GM19372 (cell line): ENCODE measurements around the gene TMEM175.
"Not testable (repeated sequence)": the region's sequence is repeated elsewhere in the genome, so short reads cannot be mapped to it uniquely, and the experiment has no call there.

Experiments used
- ATAC-seq: cut with Tn5 transposase; IDR thresholded peaks from one replicate; pipeline ENCODE4 v1.9.1; 2021; ENCODE audit warnings: mild to moderate bottlenecking, low read depth, moderate library complexity; ENCODE audit not compliant: unreplicated experiment

TMEM175 gene

GRCh38 chr4:999240-999863, 67.1 kb downstream of the TMEM175 start:
- not testable (repeated sequence) for ATAC-seq

- no peak for ATAC-seq
Observed at GRCh38 chr4:999882-1000425, 67.7 kb downstream of the TMEM175 start.

GRCh38 chr4:1000686-1001260, 68.5 kb downstream of the TMEM175 start:
- no peak for ATAC-seq

- ATAC-seq = no peak
Observed at GRCh38 chr4:1001561-1002130, 69.4 kb downstream of the TMEM175 start.

- no peak for ATAC-seq
Observed at GRCh38 chr4:1002131-1002630, 69.9 kb downstream of the TMEM175 start.

- no peak for ATAC-seq
Observed at GRCh38 chr4:1002631-1003251, 70.5 kb downstream of the TMEM175 start.

- ATAC-seq = no peak
Observed at GRCh38 chr4:1003271-1004070, 71.2 kb downstream of the TMEM175 start.

- no peak for ATAC-seq
Observed at GRCh38 chr4:1004071-1004418, 71.8 kb downstream of the TMEM175 start.

GRCh38 chr4:1004557-1005485, 72.6 kb downstream of the TMEM175 start:
- no peak for ATAC-seq

GRCh38 chr4:1006856-1007255, 74.6 kb downstream of the TMEM175 start:
- no peak for ATAC-seq
